Amniotic epithelial cell (primary cell): ENCODE measurements around the gene TP53BP2.
A peak's percentile ranks its signal among the peaks of the same experiment; 100 is the strongest.
"Not testable (repeated sequence)": the region's sequence is repeated elsewhere in the genome, so short reads cannot be mapped to it uniquely, and the experiment has no call there.

Source experiments
- DNase-seq: peaks from one replicate; pipeline ENCODE4 v3.0.0-alpha.2; 2010; ENCODE audit warnings: low read depth

Gene TP53BP2

DNA sequence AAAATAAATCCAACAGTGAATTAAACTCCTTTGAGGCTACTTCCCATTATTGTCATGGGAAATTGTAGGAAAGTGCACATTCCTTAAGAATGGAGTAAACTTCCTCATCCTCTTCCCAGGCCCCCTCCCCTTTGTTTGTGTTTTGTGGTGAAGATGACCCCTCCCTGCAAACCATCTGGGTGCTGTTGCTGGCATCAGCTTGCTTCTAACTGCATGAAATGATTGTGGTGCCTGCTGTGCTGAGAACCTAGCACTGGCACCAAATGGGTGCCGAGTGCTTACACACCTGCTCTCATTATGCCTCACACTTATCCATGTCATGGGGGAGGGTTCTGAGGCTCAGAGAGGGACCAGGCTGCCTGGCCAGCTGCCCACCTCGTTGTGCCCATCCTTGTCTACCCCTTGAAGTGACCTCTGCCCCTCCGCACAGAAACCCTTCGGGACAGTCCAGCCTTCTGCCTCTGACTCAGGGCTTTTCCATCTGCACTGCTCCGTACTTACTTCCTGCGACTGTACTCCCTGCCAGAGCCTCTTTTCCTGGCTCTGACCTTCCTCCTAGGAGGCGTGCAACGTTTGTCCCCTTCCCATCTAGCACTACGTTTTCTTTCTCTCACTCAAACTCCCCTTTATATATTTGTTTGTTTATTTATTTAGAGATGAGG is 102.8 kb downstream of the TP53BP2 start:
- DNase-seq: no peak

DNA sequence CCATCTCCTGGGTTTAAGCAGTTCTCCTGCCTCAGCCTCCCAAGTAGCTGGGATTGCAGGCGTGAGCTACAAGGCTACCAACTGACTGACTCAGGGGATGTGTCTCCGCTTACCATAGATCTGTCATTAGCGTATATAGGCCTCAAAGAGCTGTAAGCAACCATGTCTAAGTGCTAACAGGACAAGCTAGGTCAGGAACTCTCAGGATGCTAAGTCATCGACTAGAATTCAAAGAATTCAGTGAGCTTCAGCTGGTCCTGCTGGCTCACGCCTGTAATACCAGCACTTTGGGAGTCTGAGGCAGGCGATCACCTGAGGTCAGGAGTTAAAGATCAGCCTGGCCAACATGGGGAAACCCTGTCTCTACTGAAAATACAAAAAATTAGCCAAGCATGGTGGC is 103.9 kb downstream of the TP53BP2 start:
- peak; percentile 79 for DNase-seq

DNA sequence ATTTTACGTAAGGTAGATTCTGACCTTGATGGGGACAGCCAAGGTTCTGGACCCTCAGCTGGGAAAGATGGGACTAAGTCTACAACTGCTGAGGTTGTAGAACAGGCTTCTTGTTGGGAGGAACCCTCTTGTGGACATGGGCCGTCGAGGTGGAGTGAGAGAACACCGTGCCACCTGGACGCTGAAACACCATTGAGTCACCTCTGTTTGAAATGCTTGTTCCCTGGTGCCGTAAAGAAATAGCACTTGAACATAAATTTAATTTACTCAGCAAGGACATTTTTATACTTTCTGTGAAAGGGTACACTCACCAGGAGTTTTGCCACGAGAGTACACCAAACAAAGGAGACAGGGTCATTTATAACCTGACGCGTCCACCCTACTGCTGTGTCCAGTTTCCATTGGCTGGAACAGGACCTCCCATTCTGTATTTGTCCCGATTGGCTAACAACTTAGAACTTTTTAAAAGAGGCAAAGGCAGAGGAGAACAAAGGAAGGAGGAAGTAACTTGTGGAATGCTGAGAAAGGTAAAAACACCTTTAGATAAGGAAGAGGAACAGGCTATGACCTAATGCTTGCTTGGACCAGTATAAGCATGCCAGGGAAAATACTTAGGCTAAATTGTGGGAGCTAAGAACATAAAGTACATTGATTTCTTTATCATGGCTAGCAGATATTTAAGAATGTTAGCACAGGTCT is 105.6 kb downstream of the TP53BP2 start:
- DNase-seq: not testable (repeated sequence)

DNA sequence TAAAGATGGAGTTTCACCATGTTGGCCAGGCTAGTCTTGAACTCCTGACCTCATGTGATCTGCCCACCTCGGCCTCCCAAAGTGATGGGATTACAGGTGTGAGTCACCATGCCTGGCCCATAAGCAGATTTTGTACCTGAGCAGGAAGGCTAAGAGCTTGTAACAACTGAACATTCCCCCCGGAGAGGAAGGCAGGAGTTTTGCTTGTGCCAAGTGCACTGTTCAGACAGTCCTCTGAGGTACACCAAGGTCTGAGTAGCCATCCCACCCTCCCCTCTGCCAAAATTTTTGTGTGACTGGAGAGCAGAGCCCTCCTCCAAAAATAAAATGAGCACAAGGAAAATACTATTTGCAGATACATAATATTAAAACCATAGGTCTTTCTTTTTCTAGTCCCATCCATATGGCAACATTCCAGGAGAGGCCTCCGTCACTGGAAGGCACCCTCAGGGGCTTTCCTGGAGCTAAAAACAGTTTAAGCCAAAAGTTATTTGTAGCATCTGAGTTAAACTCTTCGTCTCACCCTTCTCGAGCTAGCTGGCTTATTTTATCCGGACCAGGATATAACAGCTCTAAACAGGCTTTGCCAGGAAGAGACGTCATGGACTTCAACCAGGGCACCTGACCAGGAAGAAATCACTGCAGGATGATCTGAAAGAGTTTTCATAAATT is 106.2 kb downstream of the TP53BP2 start:
- DNase-seq: no peak

- no peak for DNase-seq
Observed at GRCh38 chr1:223738465-223739365, 107.0 kb downstream of the TP53BP2 start.

DNA sequence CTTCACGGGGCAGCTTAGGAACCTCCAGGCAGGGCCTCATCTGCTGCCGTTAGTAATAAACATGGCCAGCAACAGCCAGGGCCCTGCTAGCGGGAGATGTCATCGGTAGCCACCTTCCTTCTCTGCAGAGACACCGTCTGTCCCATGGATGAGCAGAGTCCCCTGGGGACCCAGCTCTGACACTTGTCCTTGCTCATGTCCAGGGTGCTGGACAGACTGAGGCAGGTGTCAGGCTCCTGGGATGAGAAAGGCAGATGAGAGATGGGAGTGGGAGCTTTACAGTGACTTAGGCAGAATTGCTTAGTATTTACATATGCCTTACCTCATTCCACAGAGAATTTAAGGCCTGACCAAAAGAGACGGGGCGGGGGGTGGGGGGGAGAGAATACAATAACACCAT is 108.4 kb downstream of the TP53BP2 start:
- DNase-seq: no peak

DNA sequence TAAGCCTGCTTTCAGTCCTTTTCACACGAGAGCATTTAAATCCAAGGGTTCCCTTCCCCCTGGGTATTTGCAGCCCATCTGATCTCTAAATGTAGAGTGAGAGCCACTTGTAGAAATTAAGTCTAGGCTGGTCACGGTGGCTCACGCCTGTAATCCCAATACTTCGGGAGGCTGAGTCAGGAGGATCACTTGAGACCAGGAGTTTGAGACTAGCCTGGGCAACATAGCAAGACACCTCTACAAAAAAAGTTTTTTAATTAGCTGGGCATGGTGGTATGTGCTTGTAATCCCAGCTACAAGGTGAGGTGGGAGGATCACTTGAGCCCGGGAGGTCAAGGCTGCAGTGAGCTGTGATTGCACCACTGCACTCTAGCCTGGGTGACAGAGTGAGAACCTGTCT is 109.1 kb downstream of the TP53BP2 start:
- not testable (repeated sequence) for DNase-seq

DNA sequence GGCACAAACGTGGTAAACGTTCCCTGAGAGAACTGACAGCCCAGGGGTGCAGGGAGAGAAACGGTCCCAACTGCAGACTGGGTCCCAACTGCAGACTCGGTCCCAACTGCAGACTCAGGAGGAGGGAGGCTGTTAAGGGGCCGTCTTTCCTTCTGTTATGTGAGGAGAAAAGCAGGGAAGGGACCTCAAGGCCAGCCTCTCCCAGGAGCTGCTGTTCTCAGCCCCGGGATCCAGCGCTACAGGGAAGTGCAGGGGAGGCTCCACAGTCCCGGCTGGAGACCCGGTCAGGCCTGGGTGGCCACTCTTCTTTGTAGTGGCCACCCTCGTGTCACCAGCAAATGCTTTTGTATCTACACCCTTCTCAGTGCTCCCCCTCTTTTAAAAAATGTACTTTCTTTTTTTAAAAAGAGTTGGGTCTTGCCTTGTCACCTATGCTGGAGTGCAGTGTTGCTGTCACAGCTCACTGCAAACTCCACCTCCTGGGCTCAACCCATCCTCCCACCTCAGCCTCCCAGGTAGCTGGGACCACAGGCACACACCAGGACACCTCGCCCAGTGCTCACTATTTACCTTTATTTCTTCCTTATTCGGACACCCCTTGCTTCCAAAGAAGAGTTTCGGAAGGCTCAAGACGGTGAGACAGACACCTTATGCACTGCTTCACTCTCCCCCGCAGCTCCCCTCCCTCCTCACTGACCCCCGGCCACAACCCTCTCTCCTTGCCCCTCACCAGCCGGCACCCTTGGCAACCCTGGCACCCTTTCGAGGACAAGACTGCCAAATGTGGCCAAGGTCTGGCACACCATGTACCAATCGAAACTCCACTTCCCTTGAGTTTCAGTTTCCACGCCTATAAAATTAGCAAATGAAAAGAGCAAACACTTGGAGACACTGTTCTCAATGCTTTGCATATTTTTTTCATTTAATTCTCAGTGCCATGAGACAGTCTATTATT is 111.6 kb downstream of the TP53BP2 start:
- no peak for DNase-seq

DNA sequence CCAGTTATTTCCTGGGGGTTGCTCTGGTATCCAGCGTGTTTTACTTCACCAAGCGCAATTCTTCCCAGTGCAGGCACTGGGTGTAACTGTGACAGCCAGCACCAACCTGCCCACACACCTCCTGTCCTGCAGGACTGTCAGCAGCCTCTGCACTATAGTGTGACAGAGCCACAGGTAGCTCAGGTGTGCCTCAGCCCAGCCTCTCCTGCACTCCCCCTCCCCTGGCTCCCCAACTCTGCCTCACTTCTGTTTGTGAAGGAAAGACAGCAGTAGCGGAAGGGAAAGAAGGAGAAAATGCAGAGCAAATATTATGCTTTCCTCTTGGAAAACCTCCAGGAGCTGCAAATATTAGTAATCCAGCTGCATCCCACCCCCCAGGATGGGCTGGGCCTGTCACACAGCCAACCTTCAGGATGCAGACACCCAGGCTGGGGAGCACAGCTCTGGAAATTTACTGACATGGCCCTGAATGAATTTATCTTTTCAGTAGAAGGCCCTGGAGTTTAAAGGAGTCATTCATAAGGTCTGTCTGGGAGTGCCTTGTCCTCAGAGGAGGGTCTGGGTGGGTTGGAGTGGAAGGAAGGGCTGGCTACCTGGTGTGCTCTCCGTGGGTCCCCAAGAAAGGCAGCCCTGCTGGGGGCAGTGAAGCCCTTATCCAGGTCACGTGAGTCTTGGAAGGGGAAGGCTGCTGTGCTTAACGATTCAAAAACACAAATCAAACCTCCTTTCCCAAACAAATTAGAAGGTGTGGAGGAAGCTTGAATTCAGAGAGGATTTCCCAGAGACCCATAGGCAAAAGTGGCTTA is 112.6 kb downstream of the TP53BP2 start:
- no peak for DNase-seq

- peak; percentile 81 for DNase-seq
Observed at GRCh38 chr1:223731133-223731770, 114.5 kb downstream of the TP53BP2 start.

- peak; percentile 64 for DNase-seq
Observed at GRCh38 chr1:223730479-223731132, 115.1 kb downstream of the TP53BP2 start.

DNA sequence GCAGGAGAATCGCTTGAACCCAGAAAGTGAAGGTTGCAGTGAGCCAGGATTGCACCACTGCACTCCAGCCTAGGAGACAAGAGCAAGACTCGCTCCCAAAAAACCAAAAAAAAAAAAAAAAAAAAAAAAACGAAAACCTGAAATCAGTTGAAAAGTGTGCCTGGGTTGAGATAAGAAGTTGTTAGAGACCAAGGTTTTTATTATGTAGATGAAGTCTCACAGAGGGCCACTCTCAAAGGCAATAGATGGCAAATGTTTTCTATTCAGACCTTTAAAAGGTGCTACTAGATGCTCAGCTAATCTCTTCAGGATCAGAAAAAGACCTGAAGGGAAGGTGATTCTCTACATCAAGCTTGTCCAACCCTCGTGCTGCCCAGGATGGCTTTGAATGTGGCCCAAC is 115.8 kb downstream of the TP53BP2 start:
- DNase-seq: no peak
